HG03457 (cell line): Measurements from ENCODE around the gene ANGPTL2.

Source experiments
- ATAC-seq: cut with Tn5 transposase; IDR thresholded peaks from one replicate; pipeline ENCODE4 v1.9.1; 2021; ENCODE audit warnings: moderate number of reproducible peaks; ENCODE audit not compliant: unreplicated experiment

The ANGPTL2 gene

DNA sequence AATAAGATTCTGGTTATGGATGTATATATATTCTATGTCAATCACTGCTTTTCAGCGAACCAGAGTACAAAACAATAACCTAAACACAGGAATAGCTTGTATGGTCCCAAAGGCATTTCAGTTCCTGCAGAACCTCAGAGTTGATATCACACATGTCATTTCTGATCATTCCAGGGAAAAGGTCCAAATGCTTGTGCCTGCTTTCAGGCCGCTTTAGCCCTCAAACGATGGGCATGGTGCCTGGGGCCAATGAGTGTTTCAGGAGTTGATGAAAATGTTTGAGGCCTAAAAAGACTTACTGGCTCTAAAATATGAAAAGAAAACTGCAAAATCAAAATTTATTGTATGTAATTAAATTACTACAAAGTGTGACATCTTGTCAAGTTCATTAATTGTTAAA lies 22.8 kb downstream of the ANGPTL2 start:
- no peak for ATAC-seq

DNA sequence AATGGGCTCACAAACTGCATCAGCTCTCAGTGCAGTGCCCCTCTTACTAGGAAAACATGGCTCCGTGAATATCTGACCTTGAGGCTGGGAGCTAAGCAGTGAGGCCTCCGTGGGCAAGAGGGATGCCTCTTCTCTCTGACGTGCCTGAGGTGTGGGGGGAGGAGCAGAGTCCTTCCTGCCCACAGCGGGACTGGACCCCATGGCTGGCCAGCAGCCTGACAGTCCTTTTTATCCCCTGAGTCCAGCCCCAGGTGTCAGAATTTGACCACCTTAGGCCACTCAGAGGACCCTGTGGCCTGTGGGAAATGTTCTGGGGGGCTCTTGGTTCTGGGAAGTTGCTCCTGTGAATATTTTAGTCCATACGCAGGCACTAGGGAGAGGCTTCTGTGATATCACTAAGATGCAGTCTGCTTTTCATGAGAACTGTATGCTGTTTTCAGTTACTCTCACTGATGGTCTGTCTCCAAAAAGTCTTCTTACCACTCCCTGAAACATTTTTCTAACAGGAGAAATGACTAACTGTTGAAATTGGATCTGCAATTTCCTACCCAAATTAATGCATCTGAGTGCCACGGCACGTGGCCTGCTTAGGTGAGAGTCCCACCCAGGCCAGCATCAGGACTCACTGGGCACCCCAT lies 23.4 kb downstream of the ANGPTL2 start:
- no peak for ATAC-seq

DNA sequence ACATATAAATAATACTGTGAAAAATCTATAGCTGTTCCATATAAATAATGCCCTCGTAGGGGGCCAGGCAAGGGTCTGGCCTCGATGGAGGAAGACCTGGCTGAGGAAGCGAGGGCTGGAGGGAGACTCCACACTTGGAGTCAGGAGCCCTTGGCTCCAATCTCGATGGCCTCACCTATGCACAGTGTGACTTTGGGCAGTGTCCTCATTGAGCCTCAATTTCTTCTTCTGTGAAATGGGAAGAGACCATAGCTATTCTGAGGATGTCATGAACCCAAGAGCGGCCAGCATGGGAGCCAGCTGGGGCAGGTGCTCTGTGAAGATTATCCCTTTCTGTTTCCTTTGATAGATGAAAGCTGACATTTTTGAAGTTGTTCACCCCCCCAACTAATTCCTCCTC lies 24.8 kb downstream of the ANGPTL2 start:
- no peak for ATAC-seq

DNA sequence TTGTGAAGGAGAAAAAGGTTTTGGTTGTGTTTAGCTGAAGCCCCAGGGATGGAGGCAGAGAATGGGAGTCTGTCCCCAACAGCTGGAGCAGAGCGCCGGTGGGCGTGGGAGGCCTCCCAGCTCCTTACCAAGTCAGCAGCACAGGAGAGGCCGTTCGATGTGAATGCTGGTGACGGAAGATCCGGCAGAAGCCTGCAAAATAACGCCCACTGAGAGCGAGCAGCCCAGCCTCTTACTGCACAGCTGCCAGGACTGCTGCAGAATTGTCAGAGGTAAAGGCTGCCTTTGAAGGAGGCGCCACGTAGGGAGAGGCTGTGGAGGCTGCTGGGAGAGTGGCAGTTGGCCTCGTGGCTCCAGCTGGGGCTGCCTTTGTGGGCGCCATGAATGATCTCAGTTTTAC lies 26.2 kb downstream of the ANGPTL2 start:
- no peak for ATAC-seq

DNA sequence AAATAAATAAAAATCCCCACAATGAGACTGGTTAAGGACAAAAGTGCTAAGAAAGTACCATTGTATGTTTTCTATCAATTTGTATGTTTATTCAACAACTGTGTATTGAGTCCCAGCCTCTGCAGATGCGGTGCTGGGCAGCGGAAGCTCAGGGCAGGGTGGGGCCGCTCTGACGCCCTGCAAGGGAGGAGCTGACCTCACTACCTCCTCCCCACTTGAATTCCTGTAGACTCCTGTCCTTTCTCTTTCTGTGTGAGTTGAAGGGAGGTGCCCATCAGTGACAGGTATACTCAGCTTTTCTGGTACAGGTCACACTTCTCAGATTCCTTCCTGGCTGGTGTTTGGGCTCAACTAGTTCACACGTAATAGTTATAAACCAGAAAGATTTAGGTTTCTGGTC lies 27.0 kb downstream of the ANGPTL2 start:
- no peak for ATAC-seq

DNA sequence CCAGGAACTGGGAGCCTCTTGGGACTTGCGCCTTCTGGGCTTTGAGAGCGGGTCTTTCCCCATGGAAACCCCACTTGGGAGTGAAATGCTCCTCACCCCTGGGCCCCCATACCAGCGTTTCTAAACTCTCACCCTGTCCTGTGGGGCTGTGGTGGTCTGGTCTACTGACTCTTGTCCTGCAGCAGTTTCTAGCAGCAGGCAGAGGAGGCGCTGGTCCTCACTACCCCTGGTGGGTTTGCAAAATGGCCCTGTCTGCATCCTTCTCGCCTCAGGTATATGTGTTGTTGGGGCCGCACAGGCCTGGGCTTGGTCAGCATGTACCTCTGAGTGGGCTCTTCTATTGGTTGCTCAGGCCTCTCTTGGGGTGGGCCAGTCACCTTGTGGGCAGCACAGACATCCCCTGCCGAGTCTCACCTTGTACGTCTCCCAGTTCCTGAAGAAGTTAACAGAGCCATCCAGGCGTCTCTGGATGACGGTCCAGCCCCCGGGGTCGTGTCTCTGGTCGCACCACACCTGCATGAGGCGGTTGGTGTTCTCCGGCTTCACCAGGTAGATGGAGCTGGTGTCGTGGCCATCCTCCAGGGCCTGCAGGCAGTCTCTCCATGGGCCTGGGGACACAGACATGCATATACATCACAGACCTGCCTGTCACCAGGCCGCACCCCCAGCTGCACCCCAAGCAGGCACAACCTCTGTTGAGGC lies 29.0 kb downstream of the ANGPTL2 start:
- no peak for ATAC-seq

DNA sequence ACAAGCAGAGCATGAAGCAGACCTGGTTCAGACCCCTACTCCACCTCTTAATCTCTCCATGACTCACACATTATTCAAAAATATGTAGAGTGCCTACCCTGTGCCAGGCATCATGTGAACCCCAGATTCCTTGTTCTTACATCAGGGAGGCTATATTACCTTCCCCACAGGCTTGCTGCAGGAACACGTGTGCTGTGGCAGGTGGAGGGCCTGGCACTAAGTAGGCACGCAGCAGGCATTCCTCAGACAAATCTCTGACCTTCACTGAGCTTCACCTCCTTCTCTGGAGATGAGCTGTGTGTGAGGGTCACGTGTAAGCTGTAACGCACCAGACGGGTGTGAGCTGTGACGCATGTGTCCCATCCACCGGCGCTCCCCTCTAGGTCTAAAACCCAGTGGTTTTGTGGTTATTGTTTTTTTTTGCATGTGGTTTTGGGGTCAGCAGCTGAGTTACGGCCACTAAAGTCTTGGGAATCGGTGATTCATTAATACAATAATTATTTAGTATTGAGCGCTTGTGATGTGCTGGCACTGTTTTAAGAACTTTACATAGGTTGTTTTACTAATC lies 30.3 kb downstream of the ANGPTL2 start:
- no peak for ATAC-seq

DNA sequence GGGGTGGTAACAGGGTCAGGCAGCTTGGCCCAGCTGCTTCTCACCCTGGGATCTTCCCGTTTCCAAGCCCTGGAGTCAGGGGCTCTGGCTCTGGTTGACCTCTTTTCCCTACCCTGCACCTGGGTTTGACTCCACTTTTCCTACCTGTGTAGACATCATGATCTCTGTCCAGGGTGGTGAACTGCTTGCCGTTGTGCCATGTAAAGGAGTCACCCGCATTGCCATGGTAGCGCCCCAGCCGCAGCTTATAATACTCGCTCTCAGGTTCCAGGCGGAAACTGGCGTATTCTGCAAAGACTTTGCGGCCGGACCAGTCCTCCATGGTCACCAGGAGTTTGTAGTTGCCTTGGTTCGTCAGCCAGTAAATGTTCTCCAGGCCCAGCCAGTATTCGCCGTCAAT lies 30.9 kb downstream of the ANGPTL2 start:
- no peak for ATAC-seq

DNA sequence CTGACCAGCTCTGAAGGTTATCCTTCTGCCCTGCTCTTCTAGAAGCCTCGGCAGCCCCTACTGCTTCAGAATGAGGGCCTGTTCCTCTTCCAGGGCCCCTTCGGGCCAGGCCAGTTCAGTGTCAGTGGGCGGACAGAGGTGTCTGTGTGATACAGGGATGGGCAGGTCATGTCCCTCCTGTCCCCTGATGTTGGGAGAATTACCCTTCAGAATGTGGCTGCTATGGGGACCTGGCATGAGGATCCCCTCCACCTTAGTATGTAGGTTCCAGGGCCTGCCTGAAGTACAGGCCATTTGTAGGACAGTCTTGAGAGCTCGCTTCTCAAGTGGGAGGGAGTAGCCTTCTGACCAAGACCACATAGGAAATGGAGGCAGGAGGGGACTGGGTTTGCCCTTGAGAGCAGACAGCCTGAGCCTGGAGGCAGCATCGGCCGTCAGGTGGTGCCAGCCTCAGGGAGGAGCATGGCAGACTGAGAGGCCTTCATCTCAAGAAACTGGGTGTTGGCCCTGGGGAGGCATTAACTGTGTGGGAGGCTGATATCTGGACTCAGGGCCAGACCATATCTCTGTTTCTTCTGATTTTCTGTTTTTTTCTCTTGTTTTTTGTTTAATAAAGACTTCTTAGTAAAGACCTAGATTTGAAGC lies 32.0 kb downstream of the ANGPTL2 start:
- no peak for ATAC-seq

DNA sequence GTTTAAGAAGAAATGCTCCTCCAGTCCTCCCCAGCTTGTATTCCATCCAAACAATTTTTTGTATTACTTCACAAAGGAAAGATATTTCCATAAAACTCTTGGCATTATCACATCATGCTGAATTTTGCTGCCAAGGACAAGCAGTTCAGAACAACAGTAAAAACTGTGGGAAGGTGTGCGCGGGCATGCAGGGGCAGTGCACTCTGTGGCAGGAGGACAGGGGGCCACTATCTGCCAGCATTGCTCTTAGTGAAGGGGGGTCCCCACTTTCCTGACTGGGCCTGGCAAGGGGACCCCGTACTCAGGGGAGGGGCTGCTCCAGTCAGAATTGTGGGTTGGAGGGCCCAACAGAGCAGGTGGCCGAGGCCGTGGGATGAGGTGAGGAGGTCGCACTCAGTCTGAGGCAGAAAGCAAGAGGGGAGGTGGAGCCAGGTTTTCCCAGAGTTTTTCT lies 32.8 kb downstream of the ANGPTL2 start:
- no peak for ATAC-seq

DNA sequence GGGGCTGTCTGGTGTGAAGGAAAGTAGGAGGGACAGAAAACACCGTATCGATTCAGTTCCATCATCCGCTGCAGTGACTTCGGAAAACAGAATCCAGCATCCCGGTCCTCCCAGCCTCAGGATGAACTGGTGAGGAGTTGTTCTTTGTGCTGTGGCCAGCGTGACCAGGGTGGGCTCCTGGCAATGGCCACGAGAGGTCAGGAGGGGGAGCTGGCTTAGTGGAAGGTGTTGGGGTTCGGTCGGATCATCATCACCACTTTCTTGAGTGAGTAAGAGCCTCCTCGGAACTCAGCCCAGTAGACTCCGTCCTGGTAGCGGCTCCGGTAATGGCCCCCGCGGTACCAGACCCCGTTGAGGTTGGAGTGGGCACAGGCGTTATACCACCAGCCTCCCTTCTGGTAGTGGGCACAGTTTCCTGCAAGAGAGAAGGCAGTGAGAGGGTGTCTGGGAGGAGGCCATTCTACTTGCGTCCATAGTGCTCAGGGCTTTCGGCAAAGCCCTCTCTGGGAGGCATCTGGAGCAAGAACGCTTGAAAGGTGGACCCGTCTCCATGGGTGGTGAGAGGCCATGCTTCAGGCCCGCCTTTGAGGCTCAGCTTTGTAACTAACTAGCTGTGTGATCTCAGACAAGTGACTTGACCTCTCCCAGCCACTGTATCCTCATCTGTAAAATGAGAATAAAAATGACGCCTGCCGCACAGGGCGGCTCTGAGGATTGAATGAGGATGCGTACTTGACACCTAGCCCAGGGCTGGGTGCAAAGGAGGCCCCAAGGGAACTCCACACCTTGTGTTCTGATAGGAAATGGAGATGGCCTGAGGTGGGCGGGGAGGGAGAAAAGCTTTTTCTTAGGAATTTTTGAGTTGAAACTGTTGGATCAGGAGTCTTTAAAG lies 33.5 kb downstream of the ANGPTL2 start:
- ATAC-seq = no peak

DNA sequence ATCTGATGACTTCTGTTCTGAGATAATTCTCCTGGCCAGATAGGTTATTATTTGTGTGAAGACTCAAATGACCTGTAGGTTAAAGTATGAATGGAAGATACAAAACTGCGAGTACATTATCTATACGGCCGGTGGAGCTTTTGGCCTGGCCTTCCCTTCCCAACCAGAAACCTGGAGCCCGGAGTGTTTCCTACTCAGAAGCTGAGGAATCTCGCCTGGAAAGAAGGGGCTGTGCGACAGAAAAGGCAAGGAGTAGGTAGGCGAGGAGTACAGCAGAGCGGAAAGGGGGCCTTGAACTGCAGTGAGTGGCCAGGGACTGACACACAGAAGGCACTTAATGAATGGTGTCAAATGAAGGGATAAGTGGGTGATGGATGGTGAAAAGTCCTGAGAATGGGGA lies 34.6 kb downstream of the ANGPTL2 start:
- no peak for ATAC-seq

DNA sequence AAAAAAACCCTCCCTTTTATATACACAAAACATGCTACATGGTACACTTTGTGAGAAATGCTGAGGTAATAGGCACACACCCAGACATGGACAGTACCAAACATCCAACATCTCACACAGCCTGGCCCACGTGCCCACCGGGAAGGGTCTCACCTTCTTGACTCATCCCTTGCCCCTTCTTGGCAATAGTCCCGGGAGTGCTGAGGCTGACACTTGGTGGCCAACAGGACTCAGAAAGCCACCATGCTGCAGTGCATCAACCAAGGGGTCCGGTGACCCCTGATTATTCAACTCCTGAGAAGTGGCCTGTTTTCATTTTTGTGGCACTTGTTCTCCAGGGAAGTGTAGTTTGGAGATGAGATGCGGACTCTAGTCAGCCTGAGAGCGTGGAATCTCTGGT lies 35.0 kb downstream of the ANGPTL2 start:
- ATAC-seq = no peak

DNA sequence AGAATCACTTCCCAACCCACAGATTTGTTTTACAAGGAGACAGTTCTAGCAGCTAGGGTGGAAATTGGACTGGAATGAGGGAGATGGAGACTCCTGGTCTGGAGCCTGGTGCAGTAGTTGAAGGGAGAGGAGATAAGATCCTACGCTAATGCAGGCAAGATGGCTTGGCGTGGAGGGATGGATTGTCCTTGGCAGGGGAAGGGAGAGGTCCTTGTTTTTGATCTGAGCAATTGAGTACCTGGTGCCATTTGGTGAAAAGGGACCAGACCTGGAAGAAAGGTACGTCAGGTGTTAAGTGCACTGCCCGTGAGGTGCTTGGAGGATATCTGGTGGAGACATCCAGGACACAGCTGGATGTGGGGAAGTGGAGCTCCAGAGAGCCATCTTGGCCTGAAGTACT lies 35.7 kb downstream of the ANGPTL2 start:
- no peak for ATAC-seq

DNA sequence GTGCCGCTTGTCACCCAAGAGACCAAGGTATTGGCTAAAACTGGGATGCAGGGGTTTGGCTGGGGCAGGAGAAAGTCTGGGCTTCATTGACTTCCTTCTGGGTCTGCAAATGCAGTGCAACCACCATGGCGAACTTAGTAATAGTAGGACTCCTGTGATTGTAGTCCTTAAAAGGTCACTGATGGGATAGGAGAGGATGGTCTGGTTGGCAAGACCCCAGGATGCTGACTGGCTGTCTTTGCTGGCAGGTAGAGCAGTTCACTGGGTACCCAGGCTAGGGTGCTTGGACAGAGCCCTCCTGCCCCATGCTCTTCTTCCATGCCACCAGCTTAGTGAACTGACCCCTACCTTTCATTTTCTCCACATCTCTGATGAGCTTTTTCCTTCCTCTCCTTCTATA lies 37.2 kb downstream of the ANGPTL2 start:
- no peak for ATAC-seq

DNA sequence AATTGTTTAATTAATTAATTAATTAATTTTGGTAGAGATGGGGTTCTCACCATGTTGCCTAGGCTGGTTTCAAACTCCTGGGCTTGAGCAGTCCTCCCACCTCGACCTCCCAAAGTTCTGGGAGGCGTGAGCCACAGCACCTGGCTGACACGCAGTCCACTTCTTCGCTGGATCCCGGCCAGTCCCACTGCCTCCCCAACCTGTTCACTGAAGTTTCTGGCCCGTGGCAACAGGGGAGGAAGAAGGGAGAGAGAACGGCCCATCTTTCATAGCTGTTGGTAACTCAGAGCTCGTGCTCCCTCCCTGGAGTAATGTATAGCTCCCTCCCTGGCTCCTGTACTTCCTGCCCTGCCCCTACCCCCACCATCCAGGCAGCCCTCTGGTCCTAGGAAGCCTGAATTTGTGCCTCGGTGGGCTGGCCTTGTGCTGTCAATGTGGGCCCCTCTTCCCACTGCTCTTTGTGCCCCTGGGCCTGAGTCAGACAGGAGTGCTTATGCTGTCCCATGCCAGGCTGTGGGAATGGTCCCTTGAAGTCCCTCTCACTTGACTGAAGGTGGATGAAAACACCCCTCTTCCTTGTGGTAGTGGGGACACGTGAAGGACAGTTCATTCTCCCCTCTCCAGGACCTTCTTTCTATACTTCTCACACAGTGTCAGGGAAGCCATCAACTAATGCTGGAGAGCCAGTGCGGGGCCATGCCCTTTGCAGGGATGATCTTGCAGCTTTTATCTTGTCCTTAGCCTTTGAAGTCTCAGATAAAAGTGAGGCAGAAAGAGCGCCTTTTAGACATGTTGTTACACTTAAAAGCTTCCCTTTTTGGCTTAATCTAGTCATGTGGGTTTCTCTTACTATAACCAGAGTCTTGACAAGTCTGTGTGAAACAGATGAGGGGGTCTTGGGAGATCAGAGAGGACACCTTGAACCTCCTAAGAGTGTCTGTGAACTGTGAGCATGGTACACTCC lies 38.1 kb downstream of the ANGPTL2 start:
- ATAC-seq = no peak

DNA sequence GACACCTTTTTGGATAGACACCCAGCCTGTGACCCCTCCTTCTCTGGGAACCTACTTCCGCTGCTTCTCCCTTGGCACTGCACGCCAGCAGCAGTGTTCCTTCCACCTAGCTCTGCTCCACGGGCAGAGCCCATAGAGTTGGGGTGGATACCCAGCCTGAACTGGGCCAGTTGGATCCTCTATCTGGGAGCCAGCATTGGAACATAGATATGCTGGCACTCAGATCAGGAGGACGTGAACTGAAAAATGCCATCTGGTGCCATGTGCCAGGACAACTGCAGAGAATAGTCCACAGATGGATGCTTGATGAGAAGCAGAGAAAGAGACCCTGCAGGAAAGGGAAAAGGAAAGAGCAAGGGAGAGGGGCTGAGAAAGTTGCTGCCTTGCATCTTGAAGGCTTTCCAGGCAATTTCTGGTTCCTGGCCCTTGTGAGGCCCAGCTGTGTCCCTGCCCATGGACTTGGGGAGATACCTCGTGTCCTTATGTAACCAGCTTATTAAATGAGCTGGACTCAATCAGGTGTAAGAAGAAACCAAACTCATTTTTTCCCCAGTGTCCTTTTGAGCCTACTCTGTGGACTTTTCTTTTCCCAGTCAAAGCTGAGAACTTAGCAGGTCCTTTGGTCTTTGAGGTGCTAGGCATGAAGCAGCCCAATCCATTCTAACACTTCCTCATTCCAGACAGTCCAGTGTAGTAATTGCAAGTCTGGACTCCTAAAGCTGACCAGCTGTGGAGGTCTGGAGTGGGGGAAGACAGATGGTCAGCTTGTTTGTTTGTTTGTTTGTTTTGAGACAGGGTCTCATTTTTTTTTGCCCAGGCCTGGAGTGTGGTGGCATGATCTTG lies 39.1 kb downstream of the ANGPTL2 start:
- no peak for ATAC-seq

DNA sequence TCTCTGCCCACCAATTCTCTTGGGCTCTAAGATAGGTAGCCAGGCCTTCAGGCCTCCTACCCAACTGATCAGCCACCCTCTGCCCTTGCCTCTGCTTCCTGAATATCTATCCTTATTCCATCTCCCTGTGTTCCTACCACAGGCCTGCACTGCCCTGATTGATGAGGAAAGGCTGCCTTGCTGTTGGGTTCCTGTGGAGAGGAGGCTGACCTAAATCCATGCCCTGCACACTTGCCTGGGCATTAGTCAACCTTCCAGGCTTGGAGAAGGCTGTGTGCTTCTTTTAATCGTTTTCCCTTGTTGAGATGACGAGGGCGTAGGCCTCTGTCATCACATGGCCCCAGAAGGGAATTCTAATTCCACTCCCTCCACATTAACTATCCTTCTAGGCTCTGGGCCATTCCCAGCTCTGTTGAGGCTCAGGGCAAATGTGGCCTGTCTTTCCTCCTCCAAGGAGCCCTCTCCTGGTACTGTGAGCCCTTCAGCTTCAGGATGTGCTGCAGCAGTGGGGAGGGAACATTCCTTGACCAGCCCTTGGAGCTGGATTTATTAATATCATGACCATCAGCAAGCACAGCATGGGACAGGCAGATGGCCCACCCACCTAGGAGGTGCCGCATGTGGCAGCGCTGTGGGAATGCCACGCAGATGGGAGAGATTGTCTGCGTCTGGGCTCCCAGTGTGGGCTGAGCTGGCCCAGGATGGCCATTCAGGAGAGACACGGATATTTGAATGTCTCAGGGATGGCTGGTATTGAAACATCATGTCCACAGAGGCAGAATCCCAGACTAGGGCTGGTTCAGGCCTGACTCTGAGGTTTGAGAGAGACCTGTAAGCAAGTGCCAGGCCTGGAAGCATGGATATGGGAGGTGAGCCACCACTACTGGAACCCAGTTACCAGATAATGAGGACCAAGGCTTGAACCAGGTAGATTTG lies 40.9 kb downstream of the ANGPTL2 start:
- no peak for ATAC-seq
